Calu3 (cell line): ENCODE data around the gene PLEKHH1. TPM values are rescaled to one million over a fixed set of nuclear protein-coding genes. Genes with fewer than 3 reads are reported as not detected.
"Not testable (repeated sequence)": the region's sequence is repeated elsewhere in the genome, so short reads cannot be mapped to it uniquely, and the experiment has no call there.

Experiments used
- BruUV-seq: library from RNA; stranded (reverse); fragments of 400-500 nt; replicated peaks from 2 replicates; lab custom pipeline; 2021; lab: Mats Ljungman, UMichigan
- CTCF ChIA-PET: fragments of 300-600 bp; sonication (Branson Sonifier 250); formaldehyde crosslinking; loops from one replicate; lab custom pipeline; 2022; ENCODE audit warnings: antibody characterized with exemption; lab: Charles Lee
- DNase-seq: peaks from one replicate; pipeline ENCODE4 v3.0.0; 2022
- H3K27ac Mint-ChIP-seq: one replicate; pipeline ENCODE4 v1.8.0; 2022; ENCODE audit warnings: mixed read lengths; ENCODE audit not compliant: unreplicated experiment
- H3K27me3 Mint-ChIP-seq: one replicate; pipeline ENCODE4 v1.8.0; 2022; ENCODE audit warnings: mixed read lengths; ENCODE audit not compliant: unreplicated experiment
- H3K36me3 Mint-ChIP-seq: one replicate; pipeline ENCODE4 v1.8.0; 2022; ENCODE audit warnings: mild to moderate bottlenecking, moderate library complexity, mixed read lengths; ENCODE audit not compliant: insufficient read depth, unreplicated experiment
- H3K4me1 Mint-ChIP-seq: one replicate; pipeline ENCODE4 v1.8.0; 2022; ENCODE audit warnings: mild to moderate bottlenecking, low read depth, mixed read lengths; ENCODE audit not compliant: unreplicated experiment
- H3K4me3 Mint-ChIP-seq: one replicate; pipeline ENCODE4 v1.8.0; 2022; ENCODE audit warnings: mild to moderate bottlenecking, low read depth, moderate library complexity, mixed read lengths; ENCODE audit not compliant: unreplicated experiment
- H3K9me3 Mint-ChIP-seq: one replicate; pipeline ENCODE4 v1.8.0; 2022; ENCODE audit warnings: low read depth, mixed read lengths; ENCODE audit not compliant: unreplicated experiment
- CTCF ChIP-seq: fragments of 200-600 bp; IDR thresholded peaks from one replicate; pipeline ENCODE4 v1.8.0; 2022; ENCODE audit warnings: antibody characterized with exemption; ENCODE audit not compliant: unreplicated experiment
- intact Hi-C: fragments of 100-400 bp; cut with micrococcal nuclease; formaldehyde crosslinking; loops from one replicate; pipeline ENCODE4 v1.10.0; 2022; ENCODE audit not compliant: unreplicated experiment
- total RNA-seq: library from RNA; stranded (reverse); gene quantifications from 2 replicates; pipeline ENCODE4 v1.2.3, GENCODE V29; 2022

Gene PLEKHH1
- total RNA-seq, 1 experiment from 2014 or later, result 11.8 TPM

- H3K4me3 Mint-ChIP-seq, result no peak overlapping the region
- intact Hi-C loops, result no loop called here
- DNase-seq, result no peak
- peaks cover 6% of the 10 kb centered on the region for H3K36me3 Mint-ChIP-seq
- TF ChIP-seq CTCF, result no peak
- H3K27me3 Mint-ChIP-seq, result no peaks in the 10 kb centered on the region
- CTCF ChIA-PET, result interaction anchor here (1.1 kb wide), 1 partner anchor 118 kb away, joined by 6 read pairs; no protein-coding TSS in a partner anchor
- no peak overlapping the region for H3K27ac Mint-ChIP-seq
- H3K9me3 Mint-ChIP-seq, result no peaks in the 10 kb centered on the region
- H3K4me1 Mint-ChIP-seq, result no peaks in the 10 kb centered on the region
- no TSS peak for BruUV-seq
These were observed 53.3 kb downstream of the PLEKHH1 start for GRCh38 chr14:67586369-67586768.

- TSS peak; percentile 36 for BruUV-seq
- Mint-ChIP-seq H3K27me3 (no peaks in the 10 kb centered on the region), H3K4me3 (no peak overlapping the region), H3K9me3 (no peaks in the 10 kb centered on the region), H3K36me3 (peaks cover 6% of the 10 kb centered on the region), H3K27ac (no peak overlapping the region), H3K4me1 (peaks cover 9% of the 10 kb centered on the region)
- no peak for TF ChIP-seq CTCF
- intact Hi-C loops, result no loop called here
- CTCF ChIA-PET, result interaction anchor here (1.0 kb wide), 1 partner anchor 11 kb away, joined by 3 read pairs; the partner anchor contains the start of gene PIGH
- no peak for DNase-seq
These were observed 56.2 kb downstream of the PLEKHH1 start for GRCh38 chr14:67589204-67589770.

GRCh38 chr14:67593650-67594049, 60.6 kb downstream of the PLEKHH1 start:
- intact Hi-C loops, H3K27me3 Mint-ChIP-seq, CTCF ChIA-PET, H3K4me3 Mint-ChIP-seq, H3K9me3 Mint-ChIP-seq, DNase-seq, H3K36me3 Mint-ChIP-seq, BruUV-seq: not testable (repeated sequence)
- peak overlapping the region; percentile 73 for H3K27ac Mint-ChIP-seq
- peaks cover 18% of the 10 kb centered on the region for H3K4me1 Mint-ChIP-seq

- H3K27ac Mint-ChIP-seq, result no peak overlapping the region
- H3K4me1 Mint-ChIP-seq, result peaks cover 26% of the 10 kb centered on the region
- H3K9me3 Mint-ChIP-seq, result no peaks in the 10 kb centered on the region
- CTCF ChIA-PET, result no interaction called here
- H3K27me3 Mint-ChIP-seq, result no peaks in the 10 kb centered on the region
- no peak for TF ChIP-seq CTCF
- H3K4me3 Mint-ChIP-seq, result no peak overlapping the region
- peaks cover 19% of the 10 kb centered on the region for H3K36me3 Mint-ChIP-seq
- intact Hi-C loops, result no loop called here
- no TSS peak for BruUV-seq
- DNase-seq, result no peak
These were observed 62.3 kb downstream of the PLEKHH1 start for GRCh38 chr14:67595392-67595791.
